HAP-1 (cell line): ENCODE measurements around the gene KRTAP16-1.

Experiments used
- DNase-seq, 2 experiments: peaks; one replicate each; pipeline ENCODE4 v3.0.0-alpha.2; 2016 to 2020; ENCODE audit warnings: low spot score in 2 of 2
- H3K27me3 ChIP-seq: fragments of 250-450 bp; sonication (Bioruptor Pico); 2 replicates; pipeline ENCODE4 v1.5.1; 2020; ENCODE audit warnings: low read depth, mild to moderate bottlenecking, moderate library complexity
- H3K36me3 ChIP-seq: fragments of 250-450 bp; sonication (Bioruptor Pico); replicated peaks from 2 replicates; pipeline ENCODE4 v1.5.1; 2020; ENCODE audit warnings: mild to moderate bottlenecking
- H3K4me1 ChIP-seq: fragments of 250-450 bp; sonication (Bioruptor Pico); 2 replicates; pipeline ENCODE4 v1.5.1; 2020; ENCODE audit warnings: mild to moderate bottlenecking
- H3K4me3 ChIP-seq: fragments of 250-450 bp; sonication (Bioruptor Pico); 2 replicates; pipeline ENCODE4 v1.5.1; 2020; ENCODE audit warnings: mild to moderate bottlenecking, moderate library complexity
- H3K9me3 ChIP-seq: fragments of 250-450 bp; sonication (Bioruptor Pico); 2 replicates; pipeline ENCODE4 v1.5.1; 2020; ENCODE audit warnings: mild to moderate bottlenecking, moderate library complexity
- in situ Hi-C: fragments of 300-500 bp; cut with MboI; formaldehyde crosslinking; loops from 3 replicates; pipeline ENCODE4 v1.14.3; 2020; ENCODE audit warnings: low sequenced_read_pairs, inconsistent platforms, mixed read lengths

Gene KRTAP16-1

DNA sequence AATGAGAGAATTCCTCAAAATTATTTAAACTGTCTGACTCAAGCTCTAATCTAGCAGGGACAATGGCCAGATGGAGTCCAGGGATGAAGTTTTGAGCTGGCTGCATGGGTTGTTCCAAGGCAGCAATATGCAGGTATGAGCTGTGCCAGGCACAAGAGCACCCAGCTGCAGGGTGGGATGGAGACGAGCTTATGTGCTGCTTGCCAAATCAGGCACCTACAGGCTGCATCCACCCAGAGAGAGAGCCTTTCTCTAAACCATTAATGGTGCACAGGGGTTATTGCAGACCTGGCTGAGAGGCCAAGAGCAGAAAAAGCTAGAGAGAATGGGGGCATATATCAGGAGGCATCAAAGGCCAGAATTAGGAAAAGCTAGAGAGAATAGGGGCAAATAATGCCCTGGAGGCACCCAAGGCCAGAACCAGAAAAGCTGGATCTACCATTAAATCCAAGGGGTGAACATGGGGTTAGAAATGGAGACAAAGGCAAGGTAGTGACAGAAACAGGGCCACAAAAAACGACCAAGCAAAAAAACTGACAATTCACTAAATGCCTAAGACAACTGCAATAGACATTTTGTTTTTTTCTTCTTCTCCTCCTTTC lies 30.6 kb upstream of the KRTAP16-1 start:
- peaks cover 3% of the 10 kb centered on the region; the same call in 1 of the 2 replicates for H3K27me3 ChIP-seq
- DNase-seq = no peak
- H3K4me3 ChIP-seq = no peak overlapping the region
- H3K9me3 ChIP-seq = no peaks in the 10 kb centered on the region
- in situ Hi-C loops = loop anchor here (25.0 kb wide), 2 partner anchors 323 to 427 kb away; no protein-coding TSS in a partner anchor
- H3K36me3 ChIP-seq = no peaks in the 10 kb centered on the region
- H3K4me1 ChIP-seq = no peaks in the 10 kb centered on the region

GRCh38 chr17:41338961-41339485 lies 29.9 kb upstream of the KRTAP16-1 start:
- in situ Hi-C loops = loop anchor here (25.0 kb wide), 2 partner anchors 323 to 427 kb away; no protein-coding TSS in a partner anchor
- DNase-seq = no peak
- H3K9me3 ChIP-seq = no peaks in the 10 kb centered on the region
- H3K4me1 ChIP-seq = no peaks in the 10 kb centered on the region
- no peak overlapping the region for H3K4me3 ChIP-seq
- no peaks in the 10 kb centered on the region for H3K36me3 ChIP-seq
- H3K27me3 ChIP-seq = peaks cover 3% of the 10 kb centered on the region; the same call in 1 of the 2 replicates

DNA sequence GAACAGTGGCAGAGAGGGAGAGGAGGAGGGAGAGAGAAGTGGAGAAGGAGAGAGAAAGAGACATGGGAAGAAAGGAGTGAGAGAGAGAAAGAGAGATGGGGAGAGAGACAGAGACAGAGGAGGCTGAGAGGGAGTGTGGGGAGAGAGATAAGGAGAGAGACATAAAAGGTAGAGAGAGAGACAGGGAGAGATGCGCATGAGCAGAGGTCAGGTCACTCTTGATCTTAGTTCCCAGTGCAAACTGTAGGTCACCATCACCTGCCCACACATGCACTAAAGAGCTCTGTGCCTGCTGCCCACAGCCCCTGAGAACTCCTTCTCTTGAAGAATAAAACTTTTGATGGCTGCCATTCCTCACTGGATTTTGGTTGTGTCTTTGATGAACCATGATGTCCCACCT lies 26.6 kb upstream of the KRTAP16-1 start:
- Histone ChIP-seq H3K36me3 (no peaks in the 10 kb centered on the region), H3K9me3 (no peaks in the 10 kb centered on the region), H3K4me1 (no peaks in the 10 kb centered on the region), H3K4me3 (no peak overlapping the region), H3K27me3 (peaks cover 3% of the 10 kb centered on the region; the same call in 1 of the 2 replicates)
- in situ Hi-C loops = loop anchor here (25.0 kb wide), 2 partner anchors 327 to 423 kb away; no protein-coding TSS in a partner anchor
- DNase-seq = no peak

- in situ Hi-C loops = loop anchor here (25.0 kb wide), 2 partner anchors 328 to 422 kb away; no protein-coding TSS in a partner anchor
- no peaks in the 10 kb centered on the region for H3K36me3 ChIP-seq
- no peak overlapping the region for H3K4me3 ChIP-seq
- H3K27me3 ChIP-seq = peaks cover 3% of the 10 kb centered on the region; the same call in 1 of the 2 replicates
- no peaks in the 10 kb centered on the region for H3K4me1 ChIP-seq
- DNase-seq = no peak
- no peaks in the 10 kb centered on the region for H3K9me3 ChIP-seq
These were observed 25.5 kb upstream of the KRTAP16-1 start for GRCh38 chr17:41334385-41335305.

DNA sequence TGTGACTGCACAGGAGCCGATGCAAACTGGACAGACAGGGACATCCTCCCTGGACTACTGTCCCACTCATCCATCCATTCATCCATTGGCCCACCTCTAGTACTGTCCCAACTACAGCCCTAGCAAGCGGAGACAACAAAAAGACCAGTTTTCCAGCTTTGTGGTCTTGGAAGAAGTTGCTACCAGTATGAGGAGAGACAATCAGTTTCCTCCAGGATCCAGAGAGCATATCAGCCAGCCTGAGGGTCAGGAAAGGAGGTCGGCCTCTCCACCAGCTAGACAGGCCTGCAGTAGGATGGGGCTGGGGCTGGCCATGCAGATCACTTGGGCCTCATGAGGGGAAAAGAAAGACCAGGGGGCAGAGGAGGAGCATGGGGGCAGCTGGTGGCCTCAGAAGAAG lies 24.7 kb upstream of the KRTAP16-1 start:
- no peak overlapping the region for H3K4me3 ChIP-seq
- in situ Hi-C loops = loop anchor here (25.0 kb wide), 2 partner anchors 328 to 422 kb away; no protein-coding TSS in a partner anchor
- no peak for DNase-seq
- H3K9me3 ChIP-seq = no peaks in the 10 kb centered on the region
- no peaks in the 10 kb centered on the region for H3K4me1 ChIP-seq
- H3K27me3 ChIP-seq = peaks cover 3% of the 10 kb centered on the region; the same call in 1 of the 2 replicates
- no peaks in the 10 kb centered on the region for H3K36me3 ChIP-seq

GRCh38 chr17:41333098-41333497 lies 24.0 kb upstream of the KRTAP16-1 start:
- in situ Hi-C loops = loop anchor here (25.0 kb wide), 2 partner anchors 329 to 421 kb away; no protein-coding TSS in a partner anchor
- Histone ChIP-seq H3K4me1 (no peaks in the 10 kb centered on the region), H3K36me3 (no peaks in the 10 kb centered on the region), H3K27me3 (peaks cover 3% of the 10 kb centered on the region; the same call in 1 of the 2 replicates), H3K9me3 (no peaks in the 10 kb centered on the region), H3K4me3 (no peak overlapping the region)
- no peak for DNase-seq

GRCh38 chr17:41332239-41332638 lies 23.1 kb upstream of the KRTAP16-1 start:
- H3K4me3 ChIP-seq = no peak overlapping the region
- in situ Hi-C loops = loop anchor here (25.0 kb wide), 2 partner anchors 330 to 420 kb away; no protein-coding TSS in a partner anchor
- no peak for DNase-seq
- H3K4me1 ChIP-seq = no peaks in the 10 kb centered on the region
- no peaks in the 10 kb centered on the region for H3K36me3 ChIP-seq
- H3K9me3 ChIP-seq = no peaks in the 10 kb centered on the region
- no peaks in the 10 kb centered on the region for H3K27me3 ChIP-seq

- Histone ChIP-seq H3K4me3 (no peak overlapping the region), H3K9me3 (no peaks in the 10 kb centered on the region), H3K36me3 (no peaks in the 10 kb centered on the region), H3K4me1 (no peaks in the 10 kb centered on the region), H3K27me3 (no peaks in the 10 kb centered on the region)
- DNase-seq = no peak
- in situ Hi-C loops = loop anchor here (25.0 kb wide), 2 partner anchors 331 to 419 kb away; no protein-coding TSS in a partner anchor
These were observed 22.5 kb upstream of the KRTAP16-1 start for GRCh38 chr17:41331606-41332005.

DNA sequence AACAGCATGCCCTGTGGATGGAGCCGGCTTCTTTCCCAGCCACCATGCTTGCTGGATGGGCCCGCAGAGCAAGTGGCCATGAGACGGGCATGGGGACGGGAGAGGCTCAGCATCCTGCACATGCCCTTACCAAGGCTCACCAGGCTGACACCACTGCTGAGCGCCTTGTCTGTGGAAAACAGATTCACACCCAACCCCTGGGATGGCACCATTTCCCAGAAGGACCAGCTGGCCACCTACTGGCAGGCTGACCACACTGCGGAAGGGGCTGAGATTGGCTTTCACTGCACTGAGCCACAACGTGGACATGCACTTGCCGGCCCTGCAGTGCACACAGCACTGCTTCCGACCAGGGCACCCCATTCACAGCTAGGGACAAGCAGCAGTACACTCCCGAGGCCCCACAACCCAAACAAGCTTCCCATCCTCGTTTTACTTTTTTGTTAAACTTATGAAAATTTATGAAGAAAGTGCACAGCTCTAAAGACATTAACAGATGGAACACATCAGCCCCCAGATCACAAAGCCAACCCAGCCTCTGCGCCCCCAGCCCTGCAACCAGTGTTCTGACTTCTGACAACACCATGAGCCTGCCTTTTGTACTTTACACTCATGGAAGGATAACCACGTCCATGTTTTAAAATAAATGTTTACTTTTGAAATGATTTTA lies 20.3 kb upstream of the KRTAP16-1 start:
- peak in 1 of 2 experiments; percentile 64 for DNase-seq
- H3K4me1 ChIP-seq = no peaks in the 10 kb centered on the region
- no peaks in the 10 kb centered on the region for H3K9me3 ChIP-seq
- H3K4me3 ChIP-seq = no peak overlapping the region
- no peaks in the 10 kb centered on the region for H3K36me3 ChIP-seq
- in situ Hi-C loops = loop anchor here (25.0 kb wide), 2 partner anchors 333 to 417 kb away; no protein-coding TSS in a partner anchor
- no peaks in the 10 kb centered on the region for H3K27me3 ChIP-seq

DNA sequence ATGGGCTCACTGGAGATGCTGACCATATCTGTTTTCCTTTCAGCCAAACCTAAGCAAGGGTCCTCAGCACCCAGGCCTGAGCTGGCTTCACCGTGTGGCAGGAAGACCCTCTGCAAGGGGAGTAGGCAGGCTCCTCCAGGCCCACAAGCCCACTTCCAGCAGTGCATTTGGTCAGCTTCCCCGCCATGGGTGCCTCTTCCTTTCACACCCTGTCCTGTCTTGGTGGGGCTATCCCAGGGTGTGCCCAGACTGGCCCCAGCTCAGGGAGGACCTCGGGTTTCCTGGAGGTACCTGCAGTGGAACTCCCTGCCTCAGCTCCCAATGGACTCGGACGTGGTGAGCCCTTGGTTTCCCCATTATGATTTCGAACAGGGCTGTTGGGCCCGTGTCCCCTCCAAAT lies 19.1 kb upstream of the KRTAP16-1 start:
- in situ Hi-C loops = loop anchor here (25.0 kb wide), 2 partner anchors 334 to 416 kb away; no protein-coding TSS in a partner anchor
- Histone ChIP-seq H3K27me3 (no peaks in the 10 kb centered on the region), H3K9me3 (no peaks in the 10 kb centered on the region)

GRCh38 chr17:41327411-41328120 lies 18.5 kb upstream of the KRTAP16-1 start:
- Histone ChIP-seq H3K36me3 (no peaks in the 10 kb centered on the region), H3K9me3 (no peaks in the 10 kb centered on the region), H3K27me3 (no peaks in the 10 kb centered on the region), H3K4me1 (no peaks in the 10 kb centered on the region), H3K4me3 (no peak overlapping the region)
- no peak for DNase-seq
- in situ Hi-C loops = loop anchor here (25.0 kb wide), 2 partner anchors 335 to 415 kb away; no protein-coding TSS in a partner anchor

More for the DNA sequence above, 19.1 kb upstream of the KRTAP16-1 start:
- no peaks in the 10 kb centered on the region for H3K4me1 ChIP-seq
- DNase-seq = no peak
- H3K36me3 ChIP-seq = no peaks in the 10 kb centered on the region
- no peak overlapping the region for H3K4me3 ChIP-seq
